HepG2 (cell line): ENCODE data around the gene PRR35. TPM values are rescaled to one million over a fixed set of nuclear protein-coding genes. Genes with fewer than 3 reads are reported as not detected.
A peak's percentile ranks its signal among the peaks of the same experiment; 100 is the strongest.

ENCODE experiments used
- ARNTL ChIP-seq: sonication (generic); formaldehyde crosslinking; IDR thresholded peaks from 2 replicates; pipeline ENCODE4 v1.4.0; 2020; ENCODE audit warnings: mild to moderate bottlenecking, missing genetic modification reagents
- FIP1L1 ChIP-seq: fragments of 200-400 bp; formaldehyde crosslinking; IDR thresholded peaks from 2 replicates; pipeline ENCODE4 v1.6.1; 2018; ENCODE audit warnings: low read depth, mild to moderate bottlenecking, low read length, moderate library complexity, borderline replicate concordance; ENCODE audit not compliant: insufficient read depth
- GABPB1 ChIP-seq: IDR thresholded peaks from 2 replicates; pipeline ENCODE4 v1.6.1; 2016; ENCODE audit warnings: mild to moderate bottlenecking, missing genetic modification reagents, moderate library complexity, missing compliant biosample characterization
- GATAD2A ChIP-seq: IDR thresholded peaks from 2 replicates; pipeline ENCODE4 v1.6.1; 2016
- HMG20A ChIP-seq: IDR thresholded peaks from 2 replicates; pipeline ENCODE4 v1.6.1; 2016; ENCODE audit warnings: borderline replicate concordance
- IRF2 ChIP-seq: IDR thresholded peaks from 2 replicates; pipeline ENCODE4 v1.6.1; 2018; ENCODE audit warnings: missing genetic modification reagents, missing compliant biosample characterization
- MAF1 ChIP-seq: sonication (generic); formaldehyde crosslinking; IDR thresholded peaks from 2 replicates; pipeline ENCODE4 v1.5.0; 2020; ENCODE audit warnings: missing genetic modification reagents, borderline replicate concordance
- NFE2L2 ChIP-seq: fragments of 150-350 bp; IDR thresholded peaks from 2 replicates; pipeline ENCODE4 v1.6.1; 2014; ENCODE audit warnings: low read length
- POLR2A ChIP-seq, 2 experiments: IDR thresholded peaks; 2 replicates each; pipeline ENCODE4 v1.6.1; 2011; ENCODE audit warnings: low read depth in 2 of 2, low read length in 2 of 2, mild to moderate bottlenecking in 1 of 2, moderate library complexity in 1 of 2; ENCODE audit not compliant: insufficient read depth in 1 of 2
- RBAK ChIP-seq: sonication (generic); formaldehyde crosslinking; IDR thresholded peaks from 2 replicates; pipeline ENCODE4 v1.5.1; 2020; ENCODE audit warnings: mild to moderate bottlenecking, missing genetic modification reagents
- RCOR2 ChIP-seq: IDR thresholded peaks from 2 replicates; pipeline ENCODE4 v1.6.1; 2016; ENCODE audit warnings: missing biosample characterization, missing genetic modification reagents
- REXO4 ChIP-seq: sonication (generic); formaldehyde crosslinking; IDR thresholded peaks from 2 replicates; pipeline ENCODE4 v1.8.0; 2022; ENCODE audit warnings: missing genetic modification reagents, mild to moderate bottlenecking, borderline replicate concordance
- RORA ChIP-seq: sonication (generic); formaldehyde crosslinking; IDR thresholded peaks from 2 replicates; pipeline ENCODE4 v1.5.0; 2020; ENCODE audit warnings: mild to moderate bottlenecking, missing genetic modification reagents, moderate library complexity
- SAFB2 ChIP-seq: sonication (generic); formaldehyde crosslinking; IDR thresholded peaks from 2 replicates; pipeline ENCODE4 v1.5.1; 2020; ENCODE audit warnings: missing genetic modification reagents, low read depth, mild to moderate bottlenecking, borderline replicate concordance
- SP2 ChIP-seq: sonication (generic); formaldehyde crosslinking; IDR thresholded peaks from 2 replicates; pipeline ENCODE4 v1.5.1; 2020; ENCODE audit warnings: mild to moderate bottlenecking, missing genetic modification reagents
- TMF1 ChIP-seq: sonication (generic); formaldehyde crosslinking; IDR thresholded peaks from 2 replicates; pipeline ENCODE4 v1.8.1; 2022; ENCODE audit warnings: low read depth, missing genetic modification reagents
- TOPORS ChIP-seq: sonication (generic); formaldehyde crosslinking; IDR thresholded peaks from 2 replicates; pipeline ENCODE4 v1.8.0; 2023; ENCODE audit warnings: mild to moderate bottlenecking, missing genetic modification reagents
- ZNF235 ChIP-seq: sonication (generic); formaldehyde crosslinking; IDR thresholded peaks from 2 replicates; pipeline ENCODE4 v1.8.1; 2023; ENCODE audit warnings: mild to moderate bottlenecking, missing genetic modification reagents, borderline replicate concordance
- ZNF263 ChIP-seq: sonication (generic); formaldehyde crosslinking; IDR thresholded peaks from 2 replicates; pipeline ENCODE4 v1.4.0; 2020; ENCODE audit warnings: missing genetic modification reagents
- ZNF674 ChIP-seq: sonication (generic); formaldehyde crosslinking; IDR thresholded peaks from 2 replicates; pipeline ENCODE4 v1.5.0; 2020; ENCODE audit warnings: low read depth, mild to moderate bottlenecking, missing genetic modification reagents
- ZNF747 ChIP-seq: sonication (generic); formaldehyde crosslinking; IDR thresholded peaks from 2 replicates; pipeline ENCODE4 v1.8.1; 2023; ENCODE audit warnings: missing genetic modification reagents, mild to moderate bottlenecking, borderline replicate concordance
- polyA plus RNA-seq, 8 experiments: library from polyadenylated mRNA; depleted of rRNA in 3 of 8; stranded (reverse) in 7 of 8; unstranded in 1 of 8; fragments of >200 nt; fragmentation: Illumina TruSeq in 4 of 8; extraction: Trizol in 4 of 8; gene quantifications; 2 replicates each; pipeline versions ENCODE4 v1.2.1 to v1.2.3, GENCODE V29; 2011 to 2016; ENCODE audit warnings: low read depth in 4 of 8, missing spikeins in 1 of 8, mixed read lengths in 1 of 8; ENCODE audit not compliant: insufficient read depth in 1 of 8
- total RNA-seq, 5 experiments: library from RNA; depleted of rRNA; stranded (reverse); fragments of >200 nt; fragmentation: Illumina TruSeq; extraction: Trizol; gene quantifications; 2 replicates each; pipeline ENCODE4 v1.2.3, GENCODE V29; 2016; ENCODE audit warnings: low read depth in 1 of 5
- TF ChIP-seq, protein P1 (sequence below): sonication (generic); formaldehyde crosslinking; IDR thresholded peaks from 2 replicates; pipeline ENCODE4 v1.5.0; 2020; ENCODE audit warnings: missing genetic modification reagents
- TF ChIP-seq, protein P2 (sequence below): IDR thresholded peaks from 2 replicates; pipeline ENCODE4 v1.6.1; 2016; ENCODE audit warnings: low read depth, borderline replicate concordance
- TF ChIP-seq, protein P3 (sequence below): sonication (generic); formaldehyde crosslinking; conservative IDR thresholded peaks from 2 replicates; pipeline ENCODE4 v1.8.1; 2023; ENCODE audit warnings: missing genetic modification reagents
- TF ChIP-seq, protein P4 (sequence below): sonication (generic); formaldehyde crosslinking; IDR thresholded peaks from 2 replicates; pipeline ENCODE4 v1.4.0; 2020; ENCODE audit warnings: missing genetic modification reagents, borderline replicate concordance

PRR35 gene
- total and polyA plus RNA-seq, 2 of the 13 experiments (the other 11 are each of a cell fraction or from before 2014, with no cell fraction given) = 0.07 to 0.16 TPM

DNA sequence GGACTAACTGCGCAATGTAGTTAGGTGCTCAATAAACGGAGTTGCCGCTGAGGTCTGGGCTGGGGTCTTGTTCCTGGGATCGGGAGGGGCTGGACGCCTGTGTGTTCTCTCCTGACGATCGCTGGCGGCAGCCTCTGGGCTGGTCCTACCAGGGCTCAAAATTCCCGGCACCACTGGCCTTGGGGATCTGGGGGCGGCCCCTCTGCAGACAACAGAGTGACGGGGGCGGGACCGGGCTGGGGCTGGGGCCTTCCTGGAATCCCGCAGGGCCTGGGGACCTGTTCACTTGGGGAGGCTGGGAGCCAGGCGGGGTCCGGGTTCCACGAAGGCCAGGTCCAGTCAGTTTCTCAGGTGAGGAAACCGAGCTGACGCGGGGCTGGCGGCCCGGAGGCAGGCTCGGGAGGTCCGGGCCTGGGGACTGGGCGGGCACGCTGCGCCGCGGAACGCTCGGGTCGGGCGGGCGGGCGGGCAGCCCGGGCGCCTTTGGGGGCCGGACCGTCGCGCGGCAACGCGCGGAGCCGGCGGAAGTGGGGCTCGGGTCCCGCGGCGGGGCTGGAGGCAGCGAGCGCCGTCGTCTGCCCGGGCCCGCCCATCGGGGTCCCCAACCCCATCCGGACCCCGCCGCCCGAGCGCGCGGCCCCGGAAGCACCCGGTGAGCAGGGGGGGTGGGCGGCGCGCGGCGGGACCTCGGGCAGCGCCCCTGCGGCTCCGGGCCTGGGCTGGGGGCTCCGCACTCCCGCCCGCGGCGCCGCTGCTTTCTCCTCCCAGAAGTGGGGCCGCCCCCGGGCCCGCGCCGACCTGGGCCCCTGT is 9.5 kb downstream of the PRR35 start, which contains the start of gene PIGQ (continued):
- TF ChIP-seq ZNF747 (CRISPR knock-in tag) (no peak), TMF1 (CRISPR knock-in tag) (no peak), IRF2 (CRISPR knock-in tag) (no peak), ZNF263 (CRISPR knock-in tag) (no peak), SP2 (no peak), SAFB2 (CRISPR knock-in tag) (no peak), RORA (no peak), REXO4 (CRISPR knock-in tag) (no peak), MAF1 (CRISPR knock-in tag) (no peak), GABPB1 (CRISPR knock-in tag) (peak; percentile 86), RBAK (no peak), HMG20A (CRISPR knock-in tag) (no peak), GATAD2A (peak; percentile 33; the same call in 1 of the 2 replicates), ZNF674 (CRISPR knock-in tag) (no peak), NFE2L2 (no peak), ARNTL (no peak), TOPORS (CRISPR knock-in tag) (no peak), ZNF235 (CRISPR knock-in tag) (no peak), POLR2A (IDR thresholded peaks at IDR 0.05; ENCODE audit: insufficient read depth in 1 of 2, low read depth in 2 of 2, low read length in 2 of 2) (peak in 1 of 2 experiments; percentile 41; a peak in 1 of 4 replicates), RCOR2 (no peak), FIP1L1 (no peak)
- TF ChIP-seq, protein P1, sequence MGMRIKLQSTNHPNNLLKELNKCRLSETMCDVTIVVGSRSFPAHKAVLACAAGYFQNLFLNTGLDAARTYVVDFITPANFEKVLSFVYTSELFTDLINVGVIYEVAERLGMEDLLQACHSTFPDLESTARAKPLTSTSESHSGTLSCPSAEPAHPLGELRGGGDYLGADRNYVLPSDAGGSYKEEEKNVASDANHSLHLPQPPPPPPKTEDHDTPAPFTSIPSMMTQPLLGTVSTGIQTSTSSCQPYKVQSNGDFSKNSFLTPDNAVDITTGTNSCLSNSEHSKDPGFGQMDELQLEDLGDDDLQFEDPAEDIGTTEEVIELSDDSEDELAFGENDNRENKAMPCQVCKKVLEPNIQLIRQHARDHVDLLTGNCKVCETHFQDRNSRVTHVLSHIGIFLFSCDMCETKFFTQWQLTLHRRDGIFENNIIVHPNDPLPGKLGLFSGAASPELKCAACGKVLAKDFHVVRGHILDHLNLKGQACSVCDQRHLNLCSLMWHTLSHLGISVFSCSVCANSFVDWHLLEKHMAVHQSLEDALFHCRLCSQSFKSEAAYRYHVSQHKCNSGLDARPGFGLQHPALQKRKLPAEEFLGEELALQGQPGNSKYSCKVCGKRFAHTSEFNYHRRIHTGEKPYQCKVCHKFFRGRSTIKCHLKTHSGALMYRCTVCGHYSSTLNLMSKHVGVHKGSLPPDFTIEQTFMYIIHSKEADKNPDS (CRISPR knock-in tag) = 0 out of 2 replicates have a peak, but pooled peaks have one; percentile 6
- TF ChIP-seq, protein P2, sequence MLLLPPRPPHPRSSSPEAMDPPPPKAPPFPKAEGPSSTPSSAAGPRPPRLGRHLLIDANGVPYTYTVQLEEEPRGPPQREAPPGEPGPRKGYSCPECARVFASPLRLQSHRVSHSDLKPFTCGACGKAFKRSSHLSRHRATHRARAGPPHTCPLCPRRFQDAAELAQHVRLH (CRISPR knock-in tag) = no peak
- TF ChIP-seq, protein P3, sequence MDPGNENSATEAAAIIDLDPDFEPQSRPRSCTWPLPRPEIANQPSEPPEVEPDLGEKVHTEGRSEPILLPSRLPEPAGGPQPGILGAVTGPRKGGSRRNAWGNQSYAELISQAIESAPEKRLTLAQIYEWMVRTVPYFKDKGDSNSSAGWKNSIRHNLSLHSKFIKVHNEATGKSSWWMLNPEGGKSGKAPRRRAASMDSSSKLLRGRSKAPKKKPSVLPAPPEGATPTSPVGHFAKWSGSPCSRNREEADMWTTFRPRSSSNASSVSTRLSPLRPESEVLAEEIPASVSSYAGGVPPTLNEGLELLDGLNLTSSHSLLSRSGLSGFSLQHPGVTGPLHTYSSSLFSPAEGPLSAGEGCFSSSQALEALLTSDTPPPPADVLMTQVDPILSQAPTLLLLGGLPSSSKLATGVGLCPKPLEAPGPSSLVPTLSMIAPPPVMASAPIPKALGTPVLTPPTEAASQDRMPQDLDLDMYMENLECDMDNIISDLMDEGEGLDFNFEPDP (CRISPR knock-in tag) = no peak
- TF ChIP-seq, protein P4, sequence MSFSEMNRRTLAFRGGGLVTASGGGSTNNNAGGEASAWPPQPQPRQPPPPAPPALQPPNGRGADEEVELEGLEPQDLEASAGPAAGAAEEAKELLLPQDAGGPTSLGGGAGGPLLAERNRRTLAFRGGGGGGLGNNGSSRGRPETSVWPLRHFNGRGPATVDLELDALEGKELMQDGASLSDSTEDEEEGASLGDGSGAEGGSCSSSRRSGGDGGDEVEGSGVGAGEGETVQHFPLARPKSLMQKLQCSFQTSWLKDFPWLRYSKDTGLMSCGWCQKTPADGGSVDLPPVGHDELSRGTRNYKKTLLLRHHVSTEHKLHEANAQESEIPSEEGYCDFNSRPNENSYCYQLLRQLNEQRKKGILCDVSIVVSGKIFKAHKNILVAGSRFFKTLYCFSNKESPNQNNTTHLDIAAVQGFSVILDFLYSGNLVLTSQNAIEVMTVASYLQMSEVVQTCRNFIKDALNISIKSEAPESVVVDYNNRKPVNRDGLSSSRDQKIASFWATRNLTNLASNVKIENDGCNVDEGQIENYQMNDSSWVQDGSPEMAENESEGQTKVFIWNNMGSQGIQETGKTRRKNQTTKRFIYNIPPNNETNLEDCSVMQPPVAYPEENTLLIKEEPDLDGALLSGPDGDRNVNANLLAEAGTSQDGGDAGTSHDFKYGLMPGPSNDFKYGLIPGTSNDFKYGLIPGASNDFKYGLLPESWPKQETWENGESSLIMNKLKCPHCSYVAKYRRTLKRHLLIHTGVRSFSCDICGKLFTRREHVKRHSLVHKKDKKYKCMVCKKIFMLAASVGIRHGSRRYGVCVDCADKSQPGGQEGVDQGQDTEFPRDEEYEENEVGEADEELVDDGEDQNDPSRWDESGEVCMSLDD (CRISPR knock-in tag) = no peak
